Measurements from ENCODE around the gene ZNF579. TPM values are rescaled to one million over a fixed set of nuclear protein-coding genes. Genes with fewer than 3 reads are reported as not detected.

Gene ZNF579
- total RNA-seq = 6.1 and 6.6 TPM in 2 replicates

GRCh38 chr19:55580628-55581144 lies at the start of gene ZNF579:
ZNF579 (minus strand) TSS chr19:55580848; CDS start chr19:55579639, 1,209 bp downstream.

DNA sequence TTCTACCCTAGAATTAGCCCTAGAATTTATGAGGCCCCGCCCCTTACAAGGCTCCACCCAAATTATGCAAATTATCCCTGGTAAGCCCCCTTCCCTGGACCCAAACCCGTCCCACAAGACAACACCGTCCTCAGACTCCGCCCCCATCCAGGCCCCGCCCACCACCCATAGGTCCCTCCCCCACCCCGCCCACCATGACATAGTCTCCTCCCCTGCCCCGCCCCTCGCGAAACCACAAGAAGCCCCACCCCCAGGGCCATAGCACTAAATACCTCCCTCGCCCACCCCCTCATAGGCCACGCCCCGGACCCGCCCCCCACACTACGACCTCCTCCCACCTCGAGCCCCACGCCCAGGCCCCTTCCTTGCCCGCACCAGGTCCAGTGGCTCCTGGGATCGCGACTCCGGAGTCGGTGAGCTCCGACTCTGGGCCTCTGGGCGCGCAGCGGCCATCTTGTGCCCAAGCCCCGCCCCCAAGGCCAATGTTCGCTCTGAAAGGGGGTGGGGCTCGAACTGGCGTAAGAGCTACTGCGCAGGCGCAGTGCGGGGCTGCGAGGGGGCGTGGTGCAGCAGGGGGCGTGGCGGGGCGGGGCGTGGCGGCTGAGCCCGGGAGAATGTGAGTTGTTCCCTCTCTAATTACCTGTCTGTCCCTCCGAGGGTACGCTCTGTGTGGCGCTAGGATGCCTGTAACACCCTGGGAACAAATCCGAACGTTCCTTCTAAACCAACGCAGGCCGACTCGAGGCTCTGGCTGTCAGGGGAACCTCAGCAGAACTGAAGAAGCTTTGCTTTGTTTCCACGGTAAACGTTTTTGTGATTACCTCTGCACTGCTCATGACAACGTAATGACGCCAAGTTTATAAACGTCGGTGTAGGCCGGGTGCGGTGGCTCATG lies 43.7 kb upstream of the ZNF579 start, which contains the start of gene ZNF784:
Gene ZNF784, minus strand, starts transcription at position 458 of the 895 bp plus-strand sequence. Its CDS starts 5 bp downstream, at position 453.

GRCh38 chr19:55605637-55606470 lies 25.2 kb upstream of the ZNF579 start, which contains the start of gene ZNF865:
ZNF865 (plus strand) TSS chr19:55605647; CDS start chr19:55613619, 7,972 bp downstream.

GRCh38 chr19:55599842-55600661 lies 19.4 kb upstream of the ZNF579 start, which contains the start of gene ZNF524:
ZNF524 (plus strand) TSS chr19:55600288; CDS start chr19:55602113, 1,825 bp downstream.

DNA sequence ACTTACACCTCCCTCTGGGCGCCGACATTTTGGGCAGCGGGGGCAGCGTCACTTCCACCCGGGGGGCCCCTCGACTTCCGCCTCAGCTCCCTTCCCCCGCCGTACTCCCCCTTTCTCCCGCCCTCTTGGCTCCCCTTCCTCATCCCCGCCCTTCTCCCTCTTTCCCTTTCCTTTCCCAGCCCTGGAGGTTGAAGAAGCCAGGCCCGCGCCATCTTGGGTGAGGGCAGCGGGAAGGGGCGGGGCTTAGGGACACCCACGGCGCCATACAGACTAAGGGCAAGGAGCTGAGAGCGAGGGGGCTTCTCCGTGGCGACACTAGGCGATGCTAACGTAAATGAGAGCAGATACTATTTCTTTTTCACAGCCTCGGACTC lies 18.8 kb upstream of the ZNF579 start, which contains the start of gene FIZ1:
Gene FIZ1, minus strand, starts transcription at position 50 of the 374 bp plus-strand sequence. CDS start 1,652 bp downstream, outside the sequence.

GRCh38 chr19:55545443-55545842 lies 35.2 kb downstream of the ZNF579 start, which contains the start of gene SBK3:
SBK3 (minus strand) TSS chr19:55545543; CDS start chr19:55545543, 0 bp downstream.

GRCh38 chr19:55536951-55537740 lies 43.5 kb downstream of the ZNF579 start, which contains the start of gene SBK2:
SBK2 (minus strand) TSS chr19:55537133; CDS start chr19:55536294, 839 bp downstream.

Other genes with a start within 250 kb of the ZNF579 start
- 6.9 and 11.0 TPM in 2 replicates for gene KMT5C, start 241.0 kb downstream of the ZNF579 start, total RNA-seq
- gene COX6B2, start 226.1 kb downstream of the ZNF579 start, total RNA-seq = under 0.01 TPM in 1 of 2 replicates, not detected in the other
- not detected in 2 replicates for gene GARIN5B, start 217.6 kb downstream of the ZNF579 start, total RNA-seq
- gene IL11, start 210.4 kb downstream of the ZNF579 start, total RNA-seq = 1.8 and 4.3 TPM in 2 replicates
- not detected in 2 replicates for gene TMEM190, start 204.0 kb downstream of the ZNF579 start, total RNA-seq
- not detected in 2 replicates for gene TMEM238, start 196.6 kb downstream of the ZNF579 start, total RNA-seq
- 437 and 447 TPM in 2 replicates for gene RPL28, start 194.9 kb downstream of the ZNF579 start, total RNA-seq
- gene UBE2S, start 173.1 kb downstream of the ZNF579 start, total RNA-seq = 121 and 166 TPM in 2 replicates
- gene SHISA7, start 137.5 kb downstream of the ZNF579 start, total RNA-seq = not detected in 2 replicates
- 120 and 181 TPM in 2 replicates for gene ISOC2, start 119.2 kb downstream of the ZNF579 start, total RNA-seq
- gene C19orf85, start 116.1 kb downstream of the ZNF579 start, total RNA-seq = 0.29 TPM in 1 of 2 replicates, not detected in the other
- gene ZNF628, start 104.2 kb downstream of the ZNF579 start, total RNA-seq = 2.5 and 2.6 TPM in 2 replicates
- 37.4 and 39.8 TPM in 2 replicates for gene NAT14, start 95.7 kb downstream of the ZNF579 start, total RNA-seq
- 2.3 and 6.7 TPM in 2 replicates for gene SSC5D, start 92.4 kb downstream of the ZNF579 start, total RNA-seq
- not detected in 2 replicates for gene SBK2, start 43.7 kb downstream of the ZNF579 start, total RNA-seq
- 0.58 TPM in 1 of 2 replicates, not detected in the other for gene SBK3, start 35.3 kb downstream of the ZNF579 start, total RNA-seq
- gene FIZ1, start 18.7 kb upstream of the ZNF579 start, total RNA-seq = 1.9 and 3.2 TPM in 2 replicates
- 10.5 and 35.7 TPM in 2 replicates for gene ZNF524, start 19.4 kb upstream of the ZNF579 start, total RNA-seq
- gene ZNF865, start 24.8 kb upstream of the ZNF579 start, total RNA-seq = 2.6 and 3.5 TPM in 2 replicates
- 3.7 and 6.6 TPM in 2 replicates for gene ZNF784, start 43.7 kb upstream of the ZNF579 start, total RNA-seq
- 5.8 and 10.4 TPM in 2 replicates for gene ZNF580, start 60.2 kb upstream of the ZNF579 start, total RNA-seq
- 19.9 and 23.0 TPM in 2 replicates for gene ZNF581, start 62.8 kb upstream of the ZNF579 start, total RNA-seq
- gene CCDC106, start 67.4 kb upstream of the ZNF579 start, total RNA-seq = 8.3 and 11.5 TPM in 2 replicates
- 201 and 229 TPM in 2 replicates for gene U2AF2, start 74.2 kb upstream of the ZNF579 start, total RNA-seq
- 104 and 157 TPM in 2 replicates for gene EPN1, start 94.4 kb upstream of the ZNF579 start, total RNA-seq
- gene NLRP9, start 157.6 kb upstream of the ZNF579 start, total RNA-seq = not detected in 2 replicates
- not detected in 2 replicates for gene RFPL4A, start 178.2 kb upstream of the ZNF579 start, total RNA-seq
- not detected in 2 replicates for gene RFPL4AL1, start 188.3 kb upstream of the ZNF579 start, total RNA-seq

Measured in myometrial cell (primary cell).